ENCODE measurements around the gene EXOC7.

Gene EXOC7

GRCh38 chr17:76122431-76123190, 19.0 kb upstream of the EXOC7 start:
- no peak for DNase-seq (ENCODE audit: low read depth in 4 of 4, low spot score in 1 of 4)

GRCh38 chr17:76121932-76122430, 18.4 kb upstream of the EXOC7 start:
- no peak for DNase-seq (ENCODE audit: low read depth in 4 of 4, low spot score in 1 of 4)

GRCh38 chr17:76120658-76121008, 17.0 kb upstream of the EXOC7 start:
- no peak for DNase-seq (ENCODE audit: low read depth in 4 of 4, low spot score in 1 of 4)

- DNase-seq (ENCODE audit: low read depth in 4 of 4, low spot score in 1 of 4), result no peak
These were observed 16.1 kb upstream of the EXOC7 start for GRCh38 chr17:76119409-76120371.

GRCh38 chr17:76115138-76115754, 11.7 kb upstream of the EXOC7 start:
- DNase-seq (ENCODE audit: low read depth in 4 of 4, low spot score in 1 of 4), result no peak

GRCh38 chr17:76111956-76112355, 8.4 kb upstream of the EXOC7 start:
- DNase-seq (ENCODE audit: low read depth in 4 of 4, low spot score in 1 of 4), result no peak

GRCh38 chr17:76107509-76107908, 3.9 kb upstream of the EXOC7 start:
- DNase-seq (ENCODE audit: low read depth in 4 of 4, low spot score in 1 of 4), result no peak

- no peak for DNase-seq (ENCODE audit: low read depth in 4 of 4, low spot score in 1 of 4)
These were observed 3.1 kb upstream of the EXOC7 start for GRCh38 chr17:76106703-76107102.

- no peak for DNase-seq (ENCODE audit: low read depth in 4 of 4, low spot score in 1 of 4)
These were observed 1.3 kb upstream of the EXOC7 start for GRCh38 chr17:76104896-76105231.

- DNase-seq (ENCODE audit: low read depth in 4 of 4, low spot score in 1 of 4), result no peak
These were observed 731 bp upstream of the EXOC7 start for GRCh38 chr17:76104140-76104895.

- no peak for DNase-seq (ENCODE audit: low read depth in 4 of 4, low spot score in 1 of 4)
These were observed 678 bp downstream of the EXOC7 start for GRCh38 chr17:76102944-76103273.

- DNase-seq (ENCODE audit: low read depth in 4 of 4, low spot score in 1 of 4), result no peak
These were observed 5.8 kb downstream of the EXOC7 start for GRCh38 chr17:76097716-76098295.

GRCh38 chr17:76095943-76096342, 7.6 kb downstream of the EXOC7 start:
- no peak for DNase-seq (ENCODE audit: low read depth in 4 of 4, low spot score in 1 of 4)

GRCh38 chr17:76094046-76094445, 9.5 kb downstream of the EXOC7 start:
- DNase-seq (ENCODE audit: low read depth in 4 of 4, low spot score in 1 of 4), result no peak

- no peak for DNase-seq (ENCODE audit: low read depth in 4 of 4, low spot score in 1 of 4)
These were observed 10.8 kb downstream of the EXOC7 start for GRCh38 chr17:76092526-76093413.

GRCh38 chr17:76091526-76092286, 11.9 kb downstream of the EXOC7 start:
- no peak for DNase-seq (ENCODE audit: low read depth in 4 of 4, low spot score in 1 of 4)

- no peak for DNase-seq (ENCODE audit: low read depth in 4 of 4, low spot score in 1 of 4)
These were observed 13.0 kb downstream of the EXOC7 start for GRCh38 chr17:76090517-76091129.

- DNase-seq (ENCODE audit: low read depth in 4 of 4, low spot score in 1 of 4), result no peak
These were observed 13.7 kb downstream of the EXOC7 start for GRCh38 chr17:76089680-76090516.

All from stimulated activated CD4-positive, alpha-beta T cell treated with anti-CD3 and anti-CD28 coated beads, Interleukin-1b, Interleukin-23, amount 100 ng/mL, for 24 hours (primary cell).